ENCODE data around the gene FLNB.

GRCh38 chr3:57960174-57960505 is 48.1 kb upstream of the FLNB start:
- TF ChIP-seq CTCF (IDR thresholded peaks at IDR 0.05) (no peak), POLR2A (IDR thresholded peaks at IDR 0.05) (no peak)
